KG1 (cell line): ENCODE measurements around the gene INPP4B.
"Not testable (repeated sequence)": the region's sequence is repeated elsewhere in the genome, so short reads cannot be mapped to it uniquely, and the experiment has no call there.

Experiments
- DNase-seq: peaks from one replicate; lab custom pipeline; 2025; lab: John Stamatoyannopoulos, UW

INPP4B gene

GRCh38 chr4:142085513-142086292 lies 760.4 kb downstream of the INPP4B start:
- DNase-seq, result no peak

GRCh38 chr4:142083264-142083663 lies 762.8 kb downstream of the INPP4B start:
- no peak for DNase-seq

- DNase-seq, result no peak
Measured at GRCh38 chr4:142081025-142081424, 765.1 kb downstream of the INPP4B start.

- no peak for DNase-seq
Measured at GRCh38 chr4:142079959-142080358, 766.1 kb downstream of the INPP4B start.

GRCh38 chr4:142077048-142077447 lies 769.1 kb downstream of the INPP4B start:
- DNase-seq, result no peak

- DNase-seq, result not testable (repeated sequence)
Measured at GRCh38 chr4:142068304-142068703, 777.8 kb downstream of the INPP4B start.

GRCh38 chr4:142066562-142066961 lies 779.5 kb downstream of the INPP4B start:
- DNase-seq, result not testable (repeated sequence)

- DNase-seq, result no peak
Measured at GRCh38 chr4:142065086-142065647, 780.9 kb downstream of the INPP4B start.

GRCh38 chr4:142064181-142064580 lies 781.9 kb downstream of the INPP4B start:
- DNase-seq, result no peak

GRCh38 chr4:142045996-142046395 lies 800.1 kb downstream of the INPP4B start:
- no peak for DNase-seq

- no peak for DNase-seq
Measured at GRCh38 chr4:142044271-142044670, 801.8 kb downstream of the INPP4B start.

- DNase-seq, result no peak
Measured at GRCh38 chr4:142043509-142043908, 802.6 kb downstream of the INPP4B start.

- DNase-seq, result no peak
Measured at GRCh38 chr4:142041788-142042187, 804.3 kb downstream of the INPP4B start.

GRCh38 chr4:142040043-142040442 lies 806.1 kb downstream of the INPP4B start:
- no peak for DNase-seq

GRCh38 chr4:142036795-142037583 lies 809.1 kb downstream of the INPP4B start:
- no peak for DNase-seq

- DNase-seq, result no peak
Measured at GRCh38 chr4:142035566-142035965, 810.5 kb downstream of the INPP4B start.

- no peak for DNase-seq
Measured at GRCh38 chr4:142034101-142034500, 812.0 kb downstream of the INPP4B start.

GRCh38 chr4:142030010-142030409 lies 816.1 kb downstream of the INPP4B start:
- DNase-seq, result no peak

GRCh38 chr4:142021761-142022160 lies 824.3 kb downstream of the INPP4B start:
- no peak for DNase-seq

- DNase-seq, result no peak
Measured at GRCh38 chr4:142021181-142021580, 824.9 kb downstream of the INPP4B start.

GRCh38 chr4:142016031-142016430 lies 830.1 kb downstream of the INPP4B start:
- DNase-seq, result no peak

- no peak for DNase-seq
Measured at GRCh38 chr4:142009751-142010150, 836.4 kb downstream of the INPP4B start.

- no peak for DNase-seq
Measured at GRCh38 chr4:142005519-142005918, 840.6 kb downstream of the INPP4B start.
